Measurements from ENCODE around the gene CLCN2. TPM values are rescaled to one million over a fixed set of nuclear protein-coding genes. Genes with fewer than 3 reads are reported as not detected.

Gene CLCN2
- total and polyA plus RNA-seq, 11 donors: 1.2 to 3.6 (median 2.0) TPM

- ATAC-seq (no peak), DNase-seq (no peak)
- Histone ChIP-seq H3K9me3 (no peaks in the 10 kb centered on the region), H3K27me3 (peaks cover 0 to 17% (median 6%) of the 10 kb centered on the region in 9 donors), H3K4me1 (peaks cover 0 to 6% (median 0%) of the 10 kb centered on the region in 12 donors), H3K4me3 (no peak overlapping the region), H3K27ac (no peak overlapping the region), H3K36me3 (no peaks in the 10 kb centered on the region)
- 75 to 82% (median 77%) methylated on average over 20 of the region's 20 CpGs for WGBS, 4 donors
- TF ChIP-seq POLR2A (IDR thresholded peaks at IDR 0.05): no peak
- TF ChIP-seq CTCF (IDR thresholded peaks at IDR 0.05): no peak
- intact Hi-C loops (cut with DNase I): no loop called here
Observed at GRCh38 chr3:184405075-184406030, 43.9 kb upstream of the CLCN2 start.

- no peak for DNase-seq
- Histone ChIP-seq H3K36me3 (no peaks in the 10 kb centered on the region), H3K4me1 (peaks cover 0 to 5% (median 0%) of the 10 kb centered on the region in 12 donors), H3K9me3 (no peaks in the 10 kb centered on the region), H3K27me3 (peaks cover 0 to 31% (median 6%) of the 10 kb centered on the region in 9 donors), H3K4me3 (no peak overlapping the region), H3K27ac (peak overlapping the region in 1 of 12 donors; percentile 18)
- 17 to 23% (median 18%) methylated on average over 9 of the region's 9 CpGs for WGBS, 4 donors
- TF ChIP-seq CTCF (IDR thresholded peaks at IDR 0.05) (no peak), POLR2A (IDR thresholded peaks at IDR 0.05) (no peak)
- ATAC-seq: peak in 3 of 4 donors; percentile 68 to 90 (median 71)
- intact Hi-C loops (cut with DNase I): no loop called here
Observed at GRCh38 chr3:184399410-184399809, 38.0 kb upstream of the CLCN2 start.

- no peak for TF ChIP-seq POLR2A (IDR thresholded peaks at IDR 0.05)
- TF ChIP-seq CTCF (IDR thresholded peaks at IDR 0.05): no peak
- DNase-seq: no peak
- intact Hi-C loops (cut with DNase I): no loop called here
- no peak overlapping the region for H3K27ac ChIP-seq
- ATAC-seq: no peak
- H3K4me3 ChIP-seq: no peak overlapping the region
- no peaks in the 10 kb centered on the region for H3K9me3 ChIP-seq
- peaks cover 0 to 14% (median under 1%) of the 10 kb centered on the region in 9 donors for H3K27me3 ChIP-seq
- H3K4me1 ChIP-seq: peaks cover 0 to 5% (median 0%) of the 10 kb centered on the region in 12 donors
- H3K36me3 ChIP-seq: no peaks in the 10 kb centered on the region
- WGBS, 4 donors: 81 to 92% (median 87%) methylated on average over 5 of the region's 5 CpGs
Observed at GRCh38 chr3:184395320-184395660, 33.9 kb upstream of the CLCN2 start.

- 77 to 84% (median 79%) methylated on average over 3 of the region's 3 CpGs for WGBS, 4 donors
- H3K27ac ChIP-seq: no peak overlapping the region
- no peak for TF ChIP-seq CTCF (IDR thresholded peaks at IDR 0.05)
- TF ChIP-seq POLR2A (IDR thresholded peaks at IDR 0.05): no peak
- ATAC-seq: no peak
- H3K9me3 ChIP-seq: no peaks in the 10 kb centered on the region
- no peak overlapping the region for H3K4me3 ChIP-seq
- peaks cover 0 to 14% (median 0%) of the 10 kb centered on the region in 9 donors for H3K36me3 ChIP-seq
- DNase-seq: no peak
- H3K4me1 ChIP-seq: no peaks in the 10 kb centered on the region
- H3K27me3 ChIP-seq: peaks cover 0 to 8% (median 0%) of the 10 kb centered on the region in 9 donors
- intact Hi-C loops (cut with DNase I): no loop called here
Observed at GRCh38 chr3:184391266-184391665, 29.9 kb upstream of the CLCN2 start.
